OCI-LY7 (cell line): ENCODE measurements around the gene DNM2.

Experiments used
- CTCF ChIP-seq: fragments of 200-600 bp; sonication (generic); conservative IDR thresholded peaks from 2 replicates; pipeline ENCODE4 v1.5.1; 2014; ENCODE audit warnings: mild to moderate bottlenecking, antibody characterized with exemption, low read length, moderate library complexity, mixed read lengths
- EZH2phosphoT487 ChIP-seq: fragments of 200-600 bp; sonication (generic); IDR thresholded peaks from 2 replicates; pipeline ENCODE4 v1.6.1; 2018; ENCODE audit warnings: low read depth, borderline replicate concordance, mild to moderate bottlenecking, mixed run types, antibody characterized with exemption, low read length, moderate library complexity, mixed read lengths

GRCh38 chr19:10680545-10681135 is 37.2 kb upstream of the DNM2 start:
- TF ChIP-seq CTCF (no peak), EZH2phosphoT487 (no peak)
